ENCODE measurements around the gene RCN2.
"Not testable (repeated sequence)": the region's sequence is repeated elsewhere in the genome, so short reads cannot be mapped to it uniquely, and the experiment has no call there.

The RCN2 gene

DNA sequence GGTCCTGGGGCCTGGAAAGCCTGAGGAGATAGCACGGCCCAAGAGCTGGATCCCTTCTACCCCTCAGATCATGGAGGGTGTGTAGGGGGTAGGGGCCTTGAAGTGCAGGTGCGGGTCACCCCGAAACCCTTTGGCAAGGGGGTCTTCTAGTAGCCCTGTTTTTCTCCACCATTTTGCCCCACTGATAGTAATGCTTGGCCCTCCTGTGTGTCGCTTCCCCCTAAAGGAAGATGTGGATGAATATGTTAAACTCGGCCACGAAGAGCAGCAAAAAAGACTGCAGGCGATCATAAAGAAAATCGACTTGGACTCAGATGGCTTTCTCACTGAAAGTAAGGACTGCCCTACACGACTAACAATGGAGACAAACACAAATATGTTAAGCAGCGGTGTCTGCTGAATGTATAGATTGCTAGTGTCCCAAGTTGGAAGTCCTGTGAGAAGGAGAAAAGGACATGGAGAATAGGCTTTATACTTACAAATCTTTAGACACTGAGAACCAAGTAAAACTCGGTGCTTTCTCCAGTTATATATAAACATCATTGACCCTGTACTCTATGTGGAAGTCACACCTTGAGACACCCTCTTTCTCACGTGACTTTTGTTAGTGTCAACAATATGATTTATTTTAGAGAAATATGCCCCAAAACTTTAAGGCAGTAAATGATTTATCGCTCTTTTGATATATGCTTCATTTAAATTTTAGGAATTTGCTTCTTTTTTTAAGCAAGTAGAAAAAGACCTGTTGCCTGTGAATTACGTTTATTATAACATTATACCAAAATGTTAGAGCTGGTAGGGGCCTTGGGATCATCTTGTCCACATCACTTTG lies 802 bp downstream of the RCN2 start:
- no peak for ATAC-seq
- DNase-seq = no peak

DNA sequence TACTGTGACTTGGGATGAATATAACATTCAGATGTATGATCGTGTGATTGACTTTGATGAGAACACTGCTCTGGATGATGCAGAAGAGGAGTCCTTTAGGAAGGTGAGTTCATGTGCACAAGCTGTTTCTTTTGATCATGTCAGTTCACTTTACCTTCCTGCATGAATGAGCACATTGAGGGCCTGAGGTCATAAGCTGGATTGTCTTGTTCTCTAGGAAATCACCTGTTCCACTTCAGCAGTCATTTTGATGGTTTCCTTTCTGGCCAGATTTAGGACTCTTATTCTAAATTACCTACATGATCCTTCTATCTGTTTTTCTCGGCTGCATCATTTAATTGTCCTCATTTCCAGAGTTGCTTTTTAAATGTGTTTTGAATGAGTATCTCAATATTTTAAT lies 4.1 kb downstream of the RCN2 start:
- ATAC-seq (no peak), DNase-seq (no peak)

DNA sequence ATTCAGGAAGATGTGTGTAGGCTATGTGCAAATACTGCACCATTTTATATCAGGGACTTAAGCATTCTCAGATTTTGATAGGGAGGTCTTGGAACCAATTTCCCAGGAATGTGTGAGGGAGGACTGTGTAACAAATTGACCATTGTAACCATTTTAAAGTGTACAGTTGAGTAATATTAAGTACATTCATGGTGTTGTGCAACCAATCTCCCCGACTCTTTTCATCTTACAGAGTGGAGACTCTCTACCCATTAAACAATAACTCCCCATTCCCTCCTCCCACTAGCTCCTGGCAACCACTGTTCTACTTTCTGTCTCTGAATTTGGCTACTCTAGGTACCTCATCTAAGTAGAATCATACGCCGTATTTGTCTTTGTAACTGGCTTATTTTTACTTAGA lies 5.1 kb downstream of the RCN2 start:
- no peak for DNase-seq

DNA sequence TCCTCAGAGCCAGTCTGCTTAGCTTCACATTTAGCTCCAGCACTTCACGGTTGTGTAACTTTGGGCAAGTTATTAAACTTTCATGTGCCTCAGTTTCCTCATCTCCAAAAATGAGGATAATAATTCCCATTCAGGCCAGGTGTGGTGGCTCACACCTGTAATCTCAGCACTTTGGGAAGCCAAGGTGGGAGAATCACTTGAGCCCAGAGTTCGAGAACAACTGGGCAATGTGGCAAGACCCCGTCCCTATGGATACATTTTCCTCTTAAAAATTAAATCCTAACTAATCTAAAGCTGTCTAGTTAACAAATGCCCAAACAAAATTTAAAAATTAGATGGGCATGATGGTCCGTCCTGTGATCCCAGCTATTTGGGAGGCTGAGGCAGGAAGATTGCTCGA lies 7.2 kb downstream of the RCN2 start:
- ATAC-seq (no peak), DNase-seq (no peak)

More for the DNA sequence above, 5.1 kb downstream of the RCN2 start:
- no peak for ATAC-seq

DNA sequence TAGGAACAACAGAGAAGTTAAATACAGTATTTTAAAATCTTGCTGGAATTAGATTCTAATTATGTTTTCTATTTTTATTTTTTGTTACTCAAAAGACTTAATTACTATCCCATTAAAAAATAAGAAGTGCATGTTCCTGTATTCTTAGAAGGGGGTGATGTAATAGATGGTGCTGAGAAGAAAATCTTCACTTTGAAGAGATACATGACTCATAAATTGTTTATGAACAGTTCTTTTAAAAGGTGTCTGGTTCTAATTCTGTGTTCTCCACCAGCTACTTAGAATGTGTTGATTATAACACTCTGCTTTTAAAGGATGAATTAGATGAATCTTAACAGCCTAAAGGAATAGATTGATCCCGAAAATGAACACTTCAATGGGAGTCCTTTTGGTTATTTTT lies 8.2 kb downstream of the RCN2 start:
- no peak for ATAC-seq

DNA sequence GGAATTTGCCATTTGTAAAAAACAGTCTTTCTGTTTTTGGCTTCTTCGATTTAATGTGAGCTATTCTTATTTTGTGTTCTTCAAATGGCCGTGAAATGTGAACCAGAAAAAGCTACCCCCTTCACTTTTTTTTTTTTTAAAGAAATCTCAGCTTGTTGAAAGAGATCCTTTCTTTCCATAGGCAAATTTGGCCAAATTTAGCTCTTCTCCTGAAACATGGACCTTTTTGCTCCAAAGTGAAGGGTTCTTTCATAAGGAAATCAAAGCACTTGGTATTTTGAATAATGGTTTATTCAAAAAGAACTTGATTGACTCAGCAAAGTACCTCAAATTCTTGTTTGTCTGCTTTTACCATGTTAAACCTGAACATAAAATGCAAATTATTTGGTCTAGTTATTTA lies 10.1 kb downstream of the RCN2 start:
- DNase-seq (no peak), ATAC-seq (no peak)

More for the DNA sequence above, 8.2 kb downstream of the RCN2 start:
- no peak for DNase-seq

DNA sequence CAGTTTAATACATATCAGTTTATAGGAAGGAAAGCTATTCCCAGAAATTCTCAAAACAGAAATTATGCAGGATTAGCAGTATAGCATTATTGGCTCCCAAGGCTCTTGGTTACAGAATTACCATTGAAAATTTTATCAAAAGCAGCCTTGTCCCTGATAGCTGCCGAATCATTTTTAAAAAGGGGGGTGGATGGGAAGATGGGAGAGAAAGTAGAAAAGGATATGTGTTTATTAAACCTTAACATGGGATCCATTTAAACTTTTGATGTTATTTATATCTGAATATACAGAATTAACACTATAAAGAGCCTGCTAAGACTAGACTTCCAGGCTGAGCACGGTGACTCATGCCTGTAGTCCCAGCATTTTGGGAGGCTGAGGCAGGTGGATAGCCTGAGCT lies 10.8 kb downstream of the RCN2 start:
- no peak for DNase-seq
- no peak for ATAC-seq

DNA sequence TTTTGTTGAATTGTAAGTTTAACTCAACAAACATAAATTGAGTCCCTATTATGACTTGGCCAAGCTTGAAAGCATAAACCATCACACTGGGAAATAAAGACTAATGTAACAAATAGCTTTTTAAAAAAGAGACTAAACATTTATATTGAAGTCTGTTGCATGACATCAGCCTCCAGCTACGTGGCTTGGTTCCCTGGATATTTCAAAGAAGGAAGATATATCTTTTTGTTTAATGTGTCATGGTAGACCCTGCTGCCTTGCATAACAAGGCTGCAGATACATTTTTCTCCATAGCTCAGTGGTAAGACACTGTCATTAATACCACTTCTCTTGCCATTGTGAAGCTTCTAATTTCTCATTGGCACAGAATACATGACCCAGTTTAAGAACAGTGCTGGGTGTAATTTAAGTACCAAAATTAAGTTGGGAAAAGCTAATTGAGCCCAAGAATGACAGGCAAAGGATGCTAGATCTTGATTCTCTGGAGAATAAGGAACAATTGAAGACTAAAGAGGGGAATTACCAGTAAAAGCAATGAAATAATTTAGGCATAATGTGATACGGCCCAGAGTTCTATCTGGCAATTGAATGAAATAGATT lies 14.0 kb downstream of the RCN2 start:
- no peak for DNase-seq
- no peak for ATAC-seq

DNA sequence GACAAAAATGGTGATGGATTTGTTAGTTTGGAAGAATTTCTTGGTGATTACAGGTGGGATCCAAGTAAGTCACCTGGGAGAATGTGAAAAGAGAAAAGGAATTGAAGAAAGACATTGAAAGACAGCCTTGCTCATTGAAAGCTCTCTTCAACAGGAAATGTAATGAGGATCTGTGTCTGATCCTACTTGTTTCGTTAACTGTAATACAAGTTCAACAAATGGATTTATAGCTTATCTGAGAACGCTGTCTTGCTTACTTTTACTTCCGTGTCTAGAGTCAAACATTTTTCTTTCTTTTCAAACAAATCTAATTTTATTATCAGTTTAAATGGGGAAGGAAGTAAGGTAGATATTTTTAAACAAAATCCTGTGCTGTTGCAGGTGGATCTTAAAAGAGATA lies 15.9 kb downstream of the RCN2 start:
- ATAC-seq (no peak), DNase-seq (no peak)

DNA sequence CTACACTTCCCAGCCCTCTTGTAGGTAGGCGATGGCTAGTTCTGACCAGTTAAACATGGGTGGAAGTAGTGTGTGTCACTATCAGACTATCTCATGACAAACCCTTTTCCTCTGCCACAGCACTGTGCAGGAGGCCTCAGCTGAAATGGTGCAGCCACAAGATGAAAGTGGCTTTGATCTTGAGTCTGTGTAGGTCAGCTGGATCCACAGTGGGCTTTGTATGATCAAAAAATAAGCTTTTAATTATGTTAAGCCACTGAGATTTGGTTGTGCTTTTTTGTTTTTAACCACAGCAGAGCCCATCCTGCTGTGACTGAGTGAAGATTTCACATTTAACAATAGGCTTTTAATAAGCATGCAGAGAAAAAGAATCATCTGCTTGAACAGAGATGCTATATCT lies 19.7 kb downstream of the RCN2 start:
- ATAC-seq (no peak), DNase-seq (no peak)

DNA sequence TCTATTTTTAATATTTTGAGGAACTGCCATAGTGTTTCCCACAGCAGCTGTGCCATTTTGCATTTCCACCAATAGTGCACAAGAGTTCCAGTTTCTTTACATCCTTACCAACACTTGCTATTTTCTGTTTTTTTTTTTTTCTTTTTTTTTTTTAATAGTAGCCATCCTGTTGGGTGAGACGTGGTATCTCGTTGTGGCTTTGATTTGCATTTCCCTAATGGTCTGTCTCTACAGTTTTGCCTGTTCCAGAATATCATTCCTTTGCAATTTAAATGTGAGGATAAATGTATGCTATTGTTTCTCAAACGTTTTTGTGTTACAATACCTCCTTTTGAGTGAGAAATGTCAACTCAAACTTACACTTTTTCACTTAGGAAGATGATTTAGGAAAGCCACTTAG lies 22.4 kb downstream of the RCN2 start:
- ATAC-seq = no peak
- DNase-seq = no peak

DNA sequence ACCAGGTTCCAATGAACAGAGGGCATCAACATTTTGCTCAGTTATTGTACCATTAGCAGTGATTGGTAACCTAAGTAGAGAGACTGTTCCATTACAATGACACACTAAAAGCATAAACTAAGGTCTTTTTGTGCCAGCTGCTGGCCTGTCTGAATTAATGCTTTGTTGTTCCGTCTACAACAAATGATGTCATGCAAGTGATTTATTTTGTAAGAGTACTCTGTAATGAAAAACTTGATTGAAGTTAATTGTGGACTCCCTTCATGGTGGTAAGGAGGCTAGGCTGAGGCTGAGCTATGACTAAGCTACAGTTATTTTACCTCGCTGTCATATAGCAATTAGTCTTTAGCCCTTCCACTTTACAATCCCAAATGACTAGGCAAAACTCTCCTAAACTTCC lies 23.2 kb downstream of the RCN2 start:
- DNase-seq (no peak), ATAC-seq (no peak)

DNA sequence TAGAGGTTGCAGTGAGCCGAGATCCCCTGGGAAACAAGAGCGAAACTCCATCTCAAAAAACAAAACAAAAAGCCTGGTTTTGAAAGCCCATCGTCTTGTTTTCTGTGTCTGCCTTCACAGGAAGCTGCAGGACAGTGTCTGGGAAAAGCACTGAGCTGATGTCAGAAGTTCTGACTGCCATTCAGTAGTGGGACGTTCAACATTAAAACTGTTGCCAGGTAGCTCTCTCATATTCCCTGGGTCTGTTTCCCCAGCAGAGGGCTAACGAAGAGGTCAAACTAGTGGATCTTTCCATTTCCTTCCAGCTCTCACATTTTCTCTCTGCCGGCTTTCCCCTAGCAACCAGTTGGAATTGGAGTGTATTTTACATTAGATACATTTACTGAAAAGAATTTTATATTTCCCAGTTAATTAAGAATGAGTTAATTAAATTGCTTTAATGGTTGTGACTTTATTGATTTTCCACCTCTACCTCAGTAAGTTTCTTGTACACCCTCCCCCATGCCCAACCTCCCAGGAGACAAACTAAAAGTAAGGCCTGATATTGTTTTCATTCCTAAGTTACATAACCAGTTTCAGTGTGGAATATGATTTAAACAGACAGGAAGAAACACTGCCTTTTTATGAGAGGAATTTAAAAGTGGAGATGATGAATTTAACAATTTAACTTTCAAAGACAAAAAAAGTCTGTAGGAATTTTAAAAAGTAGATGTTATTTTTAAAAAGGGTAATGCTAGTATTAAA lies 29.9 kb downstream of the RCN2 start:
- DNase-seq = no peak
- ATAC-seq = no peak

DNA sequence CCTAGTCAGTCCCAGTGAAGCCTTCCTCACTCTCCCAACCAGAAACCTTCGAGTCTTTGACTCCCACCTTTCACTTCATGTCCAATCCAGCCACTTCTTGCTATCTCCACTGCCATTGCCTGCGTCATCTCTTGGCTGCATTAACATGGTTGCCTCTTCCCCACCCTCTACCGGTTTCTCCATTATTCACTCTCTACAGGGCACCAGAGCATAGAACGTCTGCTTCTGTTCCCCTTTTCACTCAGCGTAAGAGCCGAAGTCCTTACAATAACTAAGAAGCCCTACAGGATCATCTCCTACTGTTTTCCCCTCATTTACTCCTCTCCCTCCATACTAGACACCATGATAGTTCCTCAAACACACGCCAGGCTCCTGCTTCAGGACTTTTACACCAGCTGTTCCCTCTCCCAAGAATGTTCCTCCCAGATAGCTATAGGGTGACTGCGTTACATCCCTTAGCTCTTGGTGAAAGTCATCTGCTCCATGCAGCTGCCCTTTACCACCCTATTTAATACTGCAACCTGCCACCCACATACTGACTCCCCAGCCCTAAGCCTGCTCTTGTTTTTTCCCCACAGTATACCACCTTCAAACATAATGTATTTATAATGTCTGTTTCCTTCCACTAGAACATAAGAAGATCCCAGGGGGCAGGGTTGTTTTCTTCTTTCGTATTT lies 30.9 kb downstream of the RCN2 start:
- DNase-seq = no peak
- ATAC-seq = no peak

DNA sequence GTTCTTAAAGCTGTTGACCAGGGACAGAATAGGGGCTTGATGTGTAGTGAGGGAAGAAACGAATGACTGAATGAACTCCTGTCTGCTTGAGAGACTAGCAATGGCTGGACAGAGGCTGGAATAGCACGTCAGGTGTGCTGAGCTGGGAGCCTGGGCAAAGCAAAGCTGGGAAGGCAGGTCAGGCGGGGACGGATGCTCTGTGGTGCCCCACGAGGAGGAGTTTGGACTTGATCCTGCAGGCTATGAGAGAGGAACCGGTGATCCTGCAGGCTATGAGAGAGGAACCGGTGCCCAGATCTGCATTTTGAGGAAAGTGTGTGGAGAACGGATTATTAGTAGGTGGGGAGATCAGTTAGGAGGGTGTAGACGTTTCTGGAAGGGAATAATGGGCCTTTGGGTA lies 32.0 kb downstream of the RCN2 start:
- ATAC-seq = no peak
- no peak for DNase-seq

DNA sequence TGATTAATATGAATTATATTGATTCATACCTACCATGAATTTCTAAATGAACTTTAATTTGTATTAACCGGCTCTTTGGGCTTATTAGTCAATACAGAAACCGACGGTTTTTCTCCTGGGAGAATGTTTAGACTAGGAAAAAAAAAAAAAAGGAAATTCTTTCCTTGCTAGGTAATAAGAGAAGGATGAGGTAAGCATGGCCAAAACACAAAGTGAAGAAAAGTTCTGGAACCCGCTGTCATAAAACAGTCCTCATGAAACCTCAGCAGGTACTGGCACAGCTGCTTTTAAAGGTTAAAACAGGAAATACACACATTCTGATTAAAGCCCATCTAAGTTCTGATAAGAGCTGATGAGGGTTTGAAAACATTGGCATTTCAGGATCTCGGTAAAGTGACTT lies 32.6 kb downstream of the RCN2 start:
- no peak for ATAC-seq

DNA sequence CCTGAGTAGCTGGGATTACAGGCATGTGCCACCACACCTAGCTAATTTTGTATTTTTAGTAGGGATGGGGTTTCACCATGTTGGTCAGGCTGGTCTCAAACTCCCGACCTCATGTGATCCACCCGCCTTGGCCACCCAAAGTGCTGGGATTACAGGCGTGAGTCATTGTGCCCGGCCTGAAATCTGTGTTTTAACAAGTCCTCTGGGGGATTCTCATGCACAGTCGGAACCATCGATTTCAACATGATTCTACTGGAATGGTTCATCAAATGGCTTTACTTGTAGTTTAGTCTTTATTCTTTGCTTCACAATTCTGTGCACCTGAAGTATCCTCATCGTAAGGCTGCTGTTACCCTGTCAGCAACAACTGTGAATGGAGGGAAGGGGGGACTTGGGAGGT lies 34.5 kb downstream of the RCN2 start:
- ATAC-seq, DNase-seq: not testable (repeated sequence)

More for the DNA sequence above, 32.6 kb downstream of the RCN2 start:
- no peak for DNase-seq

DNA sequence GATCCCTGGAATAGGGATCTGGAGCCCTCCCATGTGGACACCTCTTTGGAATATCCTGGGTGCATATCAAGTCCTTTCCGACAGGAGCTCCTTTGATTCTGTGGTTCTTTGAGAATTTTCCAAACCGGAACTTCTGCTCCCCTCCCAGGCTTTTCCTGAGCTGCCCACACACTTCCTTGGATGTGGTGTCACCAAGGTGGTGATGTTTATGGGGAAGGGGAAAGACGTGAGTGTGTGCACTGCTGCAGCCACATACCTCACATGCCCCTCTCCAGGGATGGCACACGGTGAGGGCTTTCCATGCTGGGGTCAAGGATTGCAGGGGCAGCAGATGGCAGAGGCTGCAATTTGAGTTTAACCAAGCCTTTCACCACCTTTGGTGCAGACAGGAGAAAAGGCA lies 35.5 kb downstream of the RCN2 start:
- ATAC-seq (no peak), DNase-seq (no peak)

DNA sequence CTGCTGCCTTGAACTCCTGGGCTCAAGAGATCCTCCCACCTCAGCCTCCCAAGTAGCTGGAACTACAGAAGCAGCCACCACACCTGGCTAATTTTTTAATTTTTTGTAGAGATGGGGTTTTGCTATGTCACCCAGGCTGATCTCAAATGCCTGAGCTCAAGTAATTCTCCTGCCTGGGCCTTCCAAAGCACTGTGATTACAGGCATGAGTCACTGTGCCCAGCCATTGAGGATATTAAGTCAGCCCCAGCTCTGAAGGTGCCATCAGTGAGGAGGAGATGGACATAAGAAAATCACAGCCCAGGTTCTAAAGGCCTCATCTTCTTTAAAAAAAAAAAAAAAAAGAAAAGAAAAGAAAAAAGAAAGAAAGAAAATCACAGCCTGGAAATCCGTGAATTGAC lies 36.8 kb downstream of the RCN2 start:
- ATAC-seq (no peak), DNase-seq (no peak)

DNA sequence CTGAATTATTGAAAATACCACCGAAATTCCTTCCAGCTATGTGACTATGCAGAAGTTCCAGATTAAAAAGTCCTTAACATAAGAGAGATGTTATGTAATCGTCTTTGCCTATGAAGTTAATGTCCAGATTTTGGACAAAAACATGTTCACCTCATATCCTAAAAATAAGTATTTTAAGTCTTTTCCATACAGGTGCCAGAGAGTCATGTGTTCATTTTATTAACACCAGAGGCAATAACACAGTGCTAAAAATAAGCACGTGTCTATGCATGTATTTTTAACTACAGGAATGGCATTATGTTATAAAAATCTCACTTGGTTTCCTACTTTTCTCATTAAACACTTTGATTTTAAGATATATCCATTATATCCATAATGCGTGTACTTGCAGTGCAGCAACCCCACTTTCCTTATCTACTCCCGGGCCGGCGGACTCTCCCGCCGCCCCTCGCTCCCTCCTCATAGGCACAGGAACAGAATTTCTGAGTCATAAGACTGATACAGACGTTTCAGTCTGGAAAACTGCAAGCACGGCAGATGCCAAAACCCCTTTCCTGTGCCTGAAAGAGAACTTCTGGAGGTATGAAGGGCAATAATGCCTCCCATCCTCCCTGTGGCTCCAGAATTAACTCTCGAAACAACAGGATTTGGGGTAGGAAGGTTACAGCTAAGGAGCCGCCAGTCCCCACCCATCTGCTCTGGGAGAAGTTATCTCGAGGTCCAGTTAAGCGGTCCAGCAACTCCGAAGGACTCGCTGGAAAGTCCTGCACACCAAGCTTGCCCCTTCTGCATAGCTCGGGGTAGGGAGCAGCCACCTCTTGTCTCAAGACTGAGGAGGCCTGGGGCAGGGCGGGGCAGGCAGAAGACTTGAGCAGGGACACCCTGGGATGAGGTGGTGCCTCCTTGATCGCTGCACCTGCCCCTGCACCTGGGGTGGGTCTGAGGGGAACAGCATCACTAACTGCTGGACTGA lies 41.1 kb downstream of the RCN2 start:
- DNase-seq (no peak), ATAC-seq (peak; percentile 11)

DNA sequence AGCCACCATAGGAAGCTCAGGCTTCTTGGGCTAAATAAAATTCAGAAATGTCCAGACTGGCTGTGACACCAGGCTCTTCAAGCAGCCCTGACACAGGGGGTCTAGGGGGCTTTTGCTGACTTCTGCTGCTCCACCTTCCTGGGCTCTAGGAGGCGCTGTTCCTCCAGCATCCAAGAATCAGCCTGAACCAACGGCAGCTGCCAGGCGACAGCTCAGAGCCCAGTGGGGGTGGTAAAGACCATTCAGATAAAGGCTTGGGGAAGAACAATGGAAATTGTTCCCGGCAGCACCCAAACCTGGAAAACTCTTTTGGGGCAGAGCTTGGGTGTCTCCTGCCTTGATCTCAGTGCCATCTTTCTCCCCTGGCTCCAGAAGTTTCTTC lies 41.8 kb downstream of the RCN2 start:
- DNase-seq = peak; percentile 80

DNA sequence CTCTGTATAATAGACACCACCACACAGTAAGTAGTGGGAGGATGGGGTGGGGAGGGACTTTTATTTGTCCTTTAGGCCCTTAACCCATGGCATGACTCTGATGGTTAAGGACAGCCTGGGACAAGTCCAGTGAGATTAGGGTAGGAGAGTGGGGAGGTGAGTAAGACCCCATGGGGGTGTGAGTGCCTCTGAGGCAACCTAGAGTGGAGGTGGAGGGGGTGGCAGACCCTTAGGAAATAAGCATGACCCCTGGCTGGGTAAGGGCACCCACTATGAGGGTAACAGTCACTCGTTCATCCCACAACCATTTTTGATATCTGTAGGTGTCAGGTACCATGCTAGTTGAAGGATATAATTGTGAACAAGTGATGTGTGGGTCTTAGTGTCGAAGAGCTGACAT lies 42.4 kb downstream of the RCN2 start:
- DNase-seq = no peak
- ATAC-seq = no peak

More for the DNA sequence above, 41.8 kb downstream of the RCN2 start:
- ATAC-seq = peak; percentile 74

All from stimulated activated naive CD8-positive, alpha-beta T cell treated with anti-CD3 and anti-CD28 coated beads, Interleukin-15, Interleukin-2, amounts not matched to agents 100 U/mL and 50 U/mL, for 24 hours (primary cell).